Heart left ventricle (tissue), 16 donors: Measurements from ENCODE around the gene AGPAT4. TPM values are rescaled to one million over a fixed set of nuclear protein-coding genes. Genes with fewer than 3 reads are reported as not detected.

Experiments
- ATAC-seq, 4 donors: fragments of 200-7000 bp; cut with Tn5 transposase; one replicate each; pipeline ENCODE4 v1.9.1; 2020 to 2022; ENCODE audit warnings: moderate library complexity in 4 of 4, mild to moderate bottlenecking in 3 of 4, moderate number of reproducible peaks in 1 of 4
- DNase-seq, 5 donors: peaks; one replicate each; pipeline ENCODE4 v3.0.0-alpha.2; 2020
- H3K27ac ChIP-seq, 12 donors: fragments of 200-600 bp; sonication (generic) in 4 of 12; one replicate each; pipeline versions ENCODE4 v1.5.0 to v1.8.0; 2016 to 2022; ENCODE audit warnings: mild to moderate bottlenecking in 2 of 12
- H3K27me3 ChIP-seq, 9 donors: fragments of 200-600 bp; sonication (generic) in 2 of 9; one replicate each; pipeline versions ENCODE4 v1.5.1 to v1.8.0; 2016 to 2022; ENCODE audit warnings: mild to moderate bottlenecking in 3 of 9
- H3K36me3 ChIP-seq, 9 donors: fragments of 200-600 bp; sonication (generic) in 2 of 9; one replicate each; pipeline versions ENCODE4 v1.5.0 to v1.8.0; 2018 to 2022; ENCODE audit warnings: mild to moderate bottlenecking in 2 of 9
- H3K4me1 ChIP-seq, 12 donors: fragments of 200-600 bp; sonication (generic) in 4 of 12; one replicate each; pipeline versions ENCODE4 v1.5.0 to v1.8.0; 2016 to 2022; ENCODE audit warnings: mild to moderate bottlenecking in 3 of 12
- H3K4me3 ChIP-seq, 12 donors: fragments of 200-600 bp; sonication (generic) in 4 of 12; one replicate each; pipeline versions ENCODE4 v1.5.0 to v1.8.0; 2017 to 2022; ENCODE audit warnings: mild to moderate bottlenecking in 9 of 12, moderate library complexity in 4 of 12
- H3K9me3 ChIP-seq, 12 donors: fragments of 200-600 bp; sonication (generic) in 4 of 12; one replicate each; pipeline versions ENCODE4 v1.5.0 to v1.8.0; 2016 to 2022; ENCODE audit warnings: mild to moderate bottlenecking in 1 of 12
- POLR2A ChIP-seq, 2 donors: fragments of 450-650 bp; IDR thresholded peaks; one replicate each; pipeline ENCODE4 v1.6.1; 2017; ENCODE audit warnings: antibody characterized with exemption in 2 of 2, mild to moderate bottlenecking in 2 of 2, moderate library complexity in 2 of 2
- WGBS, 4 donors: extraction: QIAGEN DNeasy Blood & Tissue Kit in 2 of 4; methylation state at CpG; one replicate each; pipeline versions ENCODE4 v1.1.5 to v1.1.7; 2013 to 2018; 5-methylcytosine and 5-hydroxymethylcytosine counted together
- intact Hi-C, 10 donors: fragments of 100-400 bp; cut with DNase I; formaldehyde crosslinking; loops; one replicate each; pipeline versions ENCODE4 v1.11.1 to v1.14.2; 2022
- polyA plus RNA-seq, 2 donors: library from polyadenylated mRNA; stranded (reverse); fragments of 200-250 nt; gene quantifications; one replicate each; pipeline ENCODE4 v1.2.3, GENCODE V29; 2013
- total RNA-seq, 9 donors: library from RNA; depleted of rRNA in 2 of 9; stranded (reverse); fragments of >200 nt in 2 of 9; fragmentation: NEBNext Ultra II Directional in 3 of 9; extraction: Animal tissue kit (Norgen Biotek cat#: 25700) in 3 of 9; gene quantifications; one replicate each; pipeline versions ENCODE4 v1.1.0 to v1.2.4, GENCODE V29; 2016 to 2023
- TF ChIP-seq, protein P1 (sequence below), 12 donors: fragments of 200-600 bp; sonication (generic) in 4 of 12; IDR thresholded peaks; one replicate each; pipeline versions ENCODE4 v1.5.0 to v1.8.0; 2018 to 2022; ENCODE audit warnings: antibody characterized with exemption in 12 of 12, mild to moderate bottlenecking in 5 of 12
- donor health status: ischemic (EF 13 %, LVEDD 7.1; RV severe dilation, severe dysfunction).
- donor health status: healthy with polysubstance abuse.
- donor health status: DM: no; HTN: yes; CAD: no.
- donor health status: DM: no; HTN: no; CAD: no.
- donor health status: ischemic (EF 25% LVEDD 6.9; RV normal size, moderate dysfunction).
- donor health status: ischemic (EF 25% LVEDD 5.7; RV mildly dilated, moderate dysfunction).
- donor health status: healthy.
- donor health status: DM: yes; HTN: yes; CAD: no.
- donor health status: ischemic (EF 35%, LVEDD 5.7; RV mildly dilated, moderate dysfunction).
- donor health status: nonischemic (EF 11% LVEDD 7.7; RV severe dilation, severe dysfunction).
- donor health status: DM: yes; HTN: yes; CAD: no.
- donor health status: PGD.
- donor health status: ischemic (EF 29% LVEDD 5.4; RV normal size, mild dysfunction).
- donor health status: nonischemic (EF 23%, LVEDD 6.1; RV moderate dilation, normal function).

The AGPAT4 gene
- total and polyA plus RNA-seq, 11 donors, result 0.83 to 5.0 (median 1.8) TPM

DNA sequence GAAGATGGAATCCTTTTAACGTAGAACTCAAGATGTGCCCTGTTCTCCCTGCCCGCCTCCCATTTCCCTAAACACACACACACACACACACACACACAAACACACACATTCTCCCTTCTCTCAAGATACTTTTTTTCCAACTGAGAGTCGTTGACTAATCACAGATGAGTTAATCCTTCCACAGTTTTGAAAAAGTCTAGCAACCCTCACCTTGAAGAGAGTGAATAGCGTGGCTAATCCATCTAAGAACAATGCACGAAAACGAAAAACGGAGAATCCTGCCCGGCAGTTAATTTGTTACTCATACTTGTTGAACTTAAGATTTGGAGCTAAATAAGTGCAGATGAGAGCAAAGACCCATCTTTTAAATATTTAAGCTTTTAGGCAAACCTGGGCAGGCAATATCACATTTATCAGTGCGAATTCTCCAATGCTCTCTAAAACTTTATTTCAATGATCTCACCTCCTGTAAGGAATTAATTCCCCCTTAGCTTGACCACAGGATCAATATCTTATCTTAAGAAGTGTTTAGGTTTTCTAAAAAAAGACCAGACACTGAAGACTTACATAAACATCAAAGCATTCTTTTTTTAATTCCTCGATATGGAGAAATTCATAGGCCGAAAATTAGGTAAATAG, 1.1 kb downstream of the AGPAT4 start:
- Histone ChIP-seq H3K27me3 (no peaks in the 10 kb centered on the region), H3K4me1 (peaks cover 0 to 25% (median 6%) of the 10 kb centered on the region in 12 donors), H3K9me3 (no peaks in the 10 kb centered on the region), H3K4me3 (peak overlapping the region; percentile 42 to 85 (median 66)), H3K36me3 (no peaks in the 10 kb centered on the region), H3K27ac (peak overlapping the region in 1 of 12 donors; percentile 81)
- WGBS, 4 donors, result 42 to 46% (median 45%) methylated on average over 11 of the region's 11 CpGs
- ATAC-seq, result no peak
- TF ChIP-seq, protein P1, sequence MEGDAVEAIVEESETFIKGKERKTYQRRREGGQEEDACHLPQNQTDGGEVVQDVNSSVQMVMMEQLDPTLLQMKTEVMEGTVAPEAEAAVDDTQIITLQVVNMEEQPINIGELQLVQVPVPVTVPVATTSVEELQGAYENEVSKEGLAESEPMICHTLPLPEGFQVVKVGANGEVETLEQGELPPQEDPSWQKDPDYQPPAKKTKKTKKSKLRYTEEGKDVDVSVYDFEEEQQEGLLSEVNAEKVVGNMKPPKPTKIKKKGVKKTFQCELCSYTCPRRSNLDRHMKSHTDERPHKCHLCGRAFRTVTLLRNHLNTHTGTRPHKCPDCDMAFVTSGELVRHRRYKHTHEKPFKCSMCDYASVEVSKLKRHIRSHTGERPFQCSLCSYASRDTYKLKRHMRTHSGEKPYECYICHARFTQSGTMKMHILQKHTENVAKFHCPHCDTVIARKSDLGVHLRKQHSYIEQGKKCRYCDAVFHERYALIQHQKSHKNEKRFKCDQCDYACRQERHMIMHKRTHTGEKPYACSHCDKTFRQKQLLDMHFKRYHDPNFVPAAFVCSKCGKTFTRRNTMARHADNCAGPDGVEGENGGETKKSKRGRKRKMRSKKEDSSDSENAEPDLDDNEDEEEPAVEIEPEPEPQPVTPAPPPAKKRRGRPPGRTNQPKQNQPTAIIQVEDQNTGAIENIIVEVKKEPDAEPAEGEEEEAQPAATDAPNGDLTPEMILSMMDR (IDR thresholded peaks at IDR 0.05), result no peak
- no peak for TF ChIP-seq POLR2A (IDR thresholded peaks at IDR 0.05)
- intact Hi-C loops, result no loop called here
- no peak for DNase-seq

DNA sequence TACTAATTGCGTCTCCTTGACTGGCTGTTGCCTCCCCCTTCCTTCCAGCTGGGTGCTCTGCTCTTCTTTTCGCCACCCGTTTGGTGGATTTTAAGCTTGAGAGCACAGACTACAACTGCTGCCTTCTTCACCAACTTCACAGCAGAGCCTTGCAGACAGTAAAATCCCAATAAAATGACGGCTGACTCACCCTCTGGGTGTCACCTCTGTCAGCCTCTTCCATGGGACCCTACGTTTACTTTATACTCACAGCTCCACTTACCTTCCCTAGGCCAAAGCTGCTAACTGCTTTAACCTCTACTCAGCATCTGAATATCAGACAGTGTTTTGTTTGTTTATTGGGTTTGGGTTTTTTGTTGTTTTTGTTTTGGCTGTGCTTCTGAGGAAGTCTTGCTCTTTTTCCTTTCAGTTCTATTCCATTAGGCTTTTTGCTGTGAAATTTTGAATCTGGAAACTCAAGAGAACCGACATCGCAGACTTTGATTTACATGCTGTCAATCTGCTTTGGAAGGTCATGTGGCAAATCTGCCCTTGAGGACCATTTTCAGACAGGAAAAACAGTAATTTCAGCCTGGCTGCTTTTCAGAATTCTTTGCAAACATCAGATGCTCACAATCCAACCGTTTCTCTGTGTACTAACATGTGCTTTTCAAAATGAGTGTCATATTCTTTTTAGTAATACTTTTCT, 2.4 kb downstream of the AGPAT4 start:
- H3K4me3 ChIP-seq, result no peak overlapping the region
- H3K27me3 ChIP-seq, result no peaks in the 10 kb centered on the region
- H3K4me1 ChIP-seq, result peaks cover 0 to 25% (median 6%) of the 10 kb centered on the region in 12 donors
- intact Hi-C loops, result no loop called here
- DNase-seq (no peak), ATAC-seq (no peak)
- WGBS, 4 donors, result 83 to 87% (median 85%) methylated on average over 8 of the region's 8 CpGs
- no peak overlapping the region for H3K27ac ChIP-seq
- H3K9me3 ChIP-seq, result no peaks in the 10 kb centered on the region
- no peaks in the 10 kb centered on the region for H3K36me3 ChIP-seq
- no peak for TF ChIP-seq POLR2A (IDR thresholded peaks at IDR 0.05)
- TF ChIP-seq, protein P1 (IDR thresholded peaks at IDR 0.05), result no peak

DNA sequence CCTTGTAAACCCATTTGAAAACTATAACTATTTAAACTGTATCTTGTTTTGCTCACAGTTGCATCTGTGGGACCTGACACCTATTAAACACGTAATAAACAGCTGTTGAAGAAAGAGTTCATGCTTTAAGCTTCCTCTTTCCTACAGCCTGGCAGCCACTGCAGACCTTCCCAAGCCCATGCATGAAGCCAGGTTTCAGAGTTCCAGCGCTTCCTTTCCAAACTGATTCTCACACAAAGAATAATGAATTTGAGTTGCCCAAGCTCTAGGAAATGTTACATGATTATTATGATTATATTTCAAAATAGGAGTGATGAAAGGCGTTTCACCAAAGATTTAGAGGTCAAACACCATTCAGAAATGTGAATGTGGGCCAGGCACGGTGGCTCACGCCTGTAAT, 3.7 kb downstream of the AGPAT4 start:
- intact Hi-C loops, result no loop called here
- no peak overlapping the region for H3K27ac ChIP-seq
- peaks cover 0 to 25% (median 6%) of the 10 kb centered on the region in 12 donors for H3K4me1 ChIP-seq
- H3K4me3 ChIP-seq, result no peak overlapping the region
- H3K9me3 ChIP-seq, result no peaks in the 10 kb centered on the region
- H3K27me3 ChIP-seq, result no peaks in the 10 kb centered on the region
- no peak for TF ChIP-seq POLR2A (IDR thresholded peaks at IDR 0.05)
- TF ChIP-seq, protein P1 (IDR thresholded peaks at IDR 0.05), result no peak
- H3K36me3 ChIP-seq, result no peaks in the 10 kb centered on the region
- WGBS, 4 donors, result 92 to 99% (median 93%) methylated on average over 5 of the region's 5 CpGs
- ATAC-seq (no peak), DNase-seq (no peak)

DNA sequence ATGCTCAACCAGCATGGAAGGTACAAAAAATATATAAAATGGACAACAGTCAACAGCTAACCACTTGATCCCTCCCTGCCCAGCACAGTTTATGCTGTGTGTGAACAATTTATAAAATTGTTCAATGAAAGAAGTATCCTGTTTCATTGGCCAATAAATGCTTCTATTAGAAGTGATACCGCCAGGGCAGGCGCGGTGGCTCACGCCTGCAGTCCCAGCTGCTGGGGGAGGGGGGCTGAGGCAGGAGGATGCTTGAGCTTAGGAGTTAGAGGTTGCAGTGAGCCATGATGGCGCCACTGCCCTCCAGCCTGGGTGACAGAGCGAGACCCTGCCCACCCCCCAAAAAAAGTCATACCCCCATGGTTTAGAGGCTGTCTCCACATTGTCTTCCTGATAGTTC, 4.6 kb downstream of the AGPAT4 start:
- DNase-seq, result no peak
- H3K36me3 ChIP-seq, result no peaks in the 10 kb centered on the region
- no peak overlapping the region for H3K27ac ChIP-seq
- intact Hi-C loops, result no loop called here
- H3K4me3 ChIP-seq, result no peak overlapping the region
- TF ChIP-seq POLR2A (IDR thresholded peaks at IDR 0.05), result no peak
- TF ChIP-seq, protein P1 (IDR thresholded peaks at IDR 0.05), result no peak
- ATAC-seq, result no peak
- H3K9me3 ChIP-seq, result no peaks in the 10 kb centered on the region
- 95 to 99% (median 98%) methylated on average over 6 of the region's 6 CpGs for WGBS, 4 donors
- H3K4me1 ChIP-seq, result peaks cover 0 to 22% (median 5%) of the 10 kb centered on the region in 12 donors
- H3K27me3 ChIP-seq, result no peaks in the 10 kb centered on the region
